ENCODE data around the gene KLHL36.
"Not testable (repeated sequence)": the region's sequence is repeated elsewhere in the genome, so short reads cannot be mapped to it uniquely, and the experiment has no call there.

The KLHL36 gene

GRCh38 chr16:84673561-84673960 lies 25.2 kb downstream of the KLHL36 start:
- no peak for DNase-seq

- no peak for DNase-seq
These were observed 27.1 kb downstream of the KLHL36 start for GRCh38 chr16:84675423-84675822.

GRCh38 chr16:84675884-84676283 lies 27.6 kb downstream of the KLHL36 start:
- DNase-seq: no peak

- no peak for DNase-seq
These were observed 28.9 kb downstream of the KLHL36 start for GRCh38 chr16:84677017-84677803.

GRCh38 chr16:84677849-84678248 lies 29.5 kb downstream of the KLHL36 start:
- no peak for DNase-seq

GRCh38 chr16:84678541-84678940 lies 30.2 kb downstream of the KLHL36 start:
- no peak for DNase-seq

- DNase-seq: no peak
These were observed 32.0 kb downstream of the KLHL36 start for GRCh38 chr16:84680165-84680842.

GRCh38 chr16:84680843-84681629 lies 32.7 kb downstream of the KLHL36 start:
- no peak for DNase-seq

- no peak for DNase-seq
These were observed 35.6 kb downstream of the KLHL36 start for GRCh38 chr16:84683691-84684591.

- no peak for DNase-seq
These were observed 36.3 kb downstream of the KLHL36 start for GRCh38 chr16:84684592-84684965.

- no peak for DNase-seq
These were observed 36.9 kb downstream of the KLHL36 start for GRCh38 chr16:84685210-84685609.

GRCh38 chr16:84686707-84687298 lies 38.5 kb downstream of the KLHL36 start:
- DNase-seq: no peak

GRCh38 chr16:84687715-84688114 lies 39.4 kb downstream of the KLHL36 start:
- no peak for DNase-seq

- DNase-seq: not testable (repeated sequence)
These were observed 39.9 kb downstream of the KLHL36 start for GRCh38 chr16:84688163-84688562.

- DNase-seq: no peak
These were observed 40.8 kb downstream of the KLHL36 start for GRCh38 chr16:84689111-84689510.

- DNase-seq: no peak
These were observed 41.9 kb downstream of the KLHL36 start for GRCh38 chr16:84690088-84690819.

GRCh38 chr16:84692451-84693214 lies 44.3 kb downstream of the KLHL36 start:
- no peak for DNase-seq

GRCh38 chr16:84693869-84694268 lies 45.6 kb downstream of the KLHL36 start:
- DNase-seq: not testable (repeated sequence)

GRCh38 chr16:84694980-84695379 lies 46.7 kb downstream of the KLHL36 start:
- DNase-seq: no peak

GRCh38 chr16:84699147-84699711 lies 50.9 kb downstream of the KLHL36 start:
- no peak for DNase-seq

All from NCI-H748 treated with DMSO at 0.1 percent for 48 hours (cell line).